ENCODE data around the gene MED1. TPM values are rescaled to one million over a fixed set of nuclear protein-coding genes. Genes with fewer than 3 reads are reported as not detected.
A peak's percentile ranks its signal among the peaks of the same experiment; 100 is the strongest.

Gene MED1
- total and polyA plus RNA-seq, 8 donors = 4.0 to 16.8 (median 10.0) TPM

- Histone ChIP-seq H3K9me3 (no peaks in the 10 kb centered on the region), H3K4me1 (peaks cover 0 to 6% (median 0%) of the 10 kb centered on the region in 3 donors), H3K36me3 (no peaks in the 10 kb centered on the region), H3K27me3 (no peaks in the 10 kb centered on the region), H3K27ac (no peak overlapping the region), H3K4me3 (no peak overlapping the region)
- 89 to 93% methylated on average over 8 of the region's 8 CpGs for WGBS, 2 donors
- ATAC-seq (peak in 2 of 4 donors; percentile 11 to 28), DNase-seq (no peak), FAIRE-seq (no peak)
- TF ChIP-seq CTCF (IDR thresholded peaks at IDR 0.05) = no peak
- intact Hi-C loops (cut with DNase I) = no loop called here
Measured at GRCh38 chr17:39364236-39365025, 86.6 kb downstream of the MED1 start.

- no peak for DNase-seq
- Histone ChIP-seq H3K4me1 (peaks cover 0 to 1% (median 0%) of the 10 kb centered on the region in 3 donors), H3K27ac (no peak overlapping the region), H3K9me3 (no peaks in the 10 kb centered on the region), H3K4me3 (no peak overlapping the region), H3K36me3 (no peaks in the 10 kb centered on the region), H3K27me3 (no peaks in the 10 kb centered on the region)
- no peak for TF ChIP-seq CTCF (IDR thresholded peaks at IDR 0.05)
- FAIRE-seq = no peak
- ATAC-seq = no peak
- intact Hi-C loops (cut with DNase I) = no loop called here
- WGBS, 2 donors = 72 to 84% methylated on average over 1 of the region's 1 CpG
Measured at GRCh38 chr17:39361064-39361463, 90.0 kb downstream of the MED1 start.

- Histone ChIP-seq H3K9me3 (no peaks in the 10 kb centered on the region), H3K36me3 (no peaks in the 10 kb centered on the region), H3K27me3 (no peaks in the 10 kb centered on the region), H3K27ac (no peak overlapping the region), H3K4me3 (no peak overlapping the region), H3K4me1 (no peaks in the 10 kb centered on the region)
- intact Hi-C loops (cut with DNase I) = no loop called here
- ATAC-seq (peak in 1 of 4 donors; percentile 10), FAIRE-seq (no peak), DNase-seq (no peak)
- 73 to 79% methylated on average over 3 of the region's 3 CpGs for WGBS, 2 donors
- no peak for TF ChIP-seq CTCF (IDR thresholded peaks at IDR 0.05)
Measured at GRCh38 chr17:39360537-39360936, 90.5 kb downstream of the MED1 start.

- ATAC-seq = no peak
- H3K27ac ChIP-seq = no peak overlapping the region
- FAIRE-seq = no peak
- WGBS, 2 donors = 89 to 100% methylated on average over 1 of the region's 1 CpG
- H3K27me3 ChIP-seq = no peaks in the 10 kb centered on the region
- intact Hi-C loops (cut with DNase I) = no loop called here
- DNase-seq = no peak
- H3K4me1 ChIP-seq = no peaks in the 10 kb centered on the region
- H3K9me3 ChIP-seq = no peaks in the 10 kb centered on the region
- H3K4me3 ChIP-seq = no peak overlapping the region
- H3K36me3 ChIP-seq = no peaks in the 10 kb centered on the region
- no peak for TF ChIP-seq CTCF (IDR thresholded peaks at IDR 0.05)
Measured at GRCh38 chr17:39359994-39360393, 91.1 kb downstream of the MED1 start.

- FAIRE-seq = no peak
- no peaks in the 10 kb centered on the region for H3K27me3 ChIP-seq
- intact Hi-C loops (cut with DNase I) = no loop called here
- H3K4me3 ChIP-seq = no peak overlapping the region
- no peaks in the 10 kb centered on the region for H3K9me3 ChIP-seq
- no peaks in the 10 kb centered on the region for H3K36me3 ChIP-seq
- WGBS, 2 donors = 72 to 74% methylated on average over 3 of the region's 3 CpGs
- no peak for TF ChIP-seq CTCF (IDR thresholded peaks at IDR 0.05)
- peaks cover 0 to 3% (median 0%) of the 10 kb centered on the region in 3 donors for H3K4me1 ChIP-seq
- ATAC-seq = no peak
- H3K27ac ChIP-seq = no peak overlapping the region
- DNase-seq = no peak
Measured at GRCh38 chr17:39357986-39358385, 93.1 kb downstream of the MED1 start.
